Putamen (tissue), 1 donor: ENCODE results near the gene VDR.
"Not testable (repeated sequence)": the region's sequence is repeated elsewhere in the genome, so short reads cannot be mapped to it uniquely, and the experiment has no call there.

Source experiments
- DNase-seq: peaks from one replicate; pipeline ENCODE4 v3.0.0-alpha.2; 2016; ENCODE audit warnings: low spot score

Gene VDR

DNA sequence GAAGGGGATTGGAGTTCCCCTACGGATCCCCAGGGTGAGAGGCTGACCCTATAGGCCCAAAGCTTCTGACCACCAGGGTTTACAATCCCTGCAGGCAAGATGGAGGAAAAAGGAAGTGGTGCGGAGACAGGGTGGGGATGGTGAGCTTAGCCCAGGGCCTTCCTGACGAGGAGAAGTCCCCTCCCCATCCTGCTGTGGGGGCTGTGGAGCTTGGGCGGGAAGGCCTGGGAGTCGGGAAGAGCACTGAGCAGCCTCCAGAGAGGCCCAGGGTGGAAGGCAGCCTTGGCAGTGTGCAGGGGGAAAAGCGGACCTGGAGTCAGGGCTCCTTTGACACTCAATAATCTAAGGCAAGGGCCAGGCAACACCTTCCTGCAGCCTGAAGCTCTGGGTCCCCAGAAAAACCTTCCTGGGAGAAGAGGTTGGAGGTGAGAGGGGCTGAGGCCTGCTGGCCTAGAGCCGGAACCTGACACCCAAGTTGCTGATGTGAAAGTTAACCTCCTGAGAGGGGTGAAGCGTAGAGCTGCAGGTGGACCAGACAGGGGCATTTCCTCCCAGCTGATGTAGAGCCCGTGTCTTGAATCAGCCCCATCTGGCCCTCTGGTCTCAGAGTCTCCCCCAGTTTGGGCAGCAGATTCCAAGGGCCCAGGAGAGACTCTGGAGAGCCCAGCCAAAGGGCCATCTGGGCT is 91.1 kb downstream of the VDR start:
- DNase-seq: no peak

DNA sequence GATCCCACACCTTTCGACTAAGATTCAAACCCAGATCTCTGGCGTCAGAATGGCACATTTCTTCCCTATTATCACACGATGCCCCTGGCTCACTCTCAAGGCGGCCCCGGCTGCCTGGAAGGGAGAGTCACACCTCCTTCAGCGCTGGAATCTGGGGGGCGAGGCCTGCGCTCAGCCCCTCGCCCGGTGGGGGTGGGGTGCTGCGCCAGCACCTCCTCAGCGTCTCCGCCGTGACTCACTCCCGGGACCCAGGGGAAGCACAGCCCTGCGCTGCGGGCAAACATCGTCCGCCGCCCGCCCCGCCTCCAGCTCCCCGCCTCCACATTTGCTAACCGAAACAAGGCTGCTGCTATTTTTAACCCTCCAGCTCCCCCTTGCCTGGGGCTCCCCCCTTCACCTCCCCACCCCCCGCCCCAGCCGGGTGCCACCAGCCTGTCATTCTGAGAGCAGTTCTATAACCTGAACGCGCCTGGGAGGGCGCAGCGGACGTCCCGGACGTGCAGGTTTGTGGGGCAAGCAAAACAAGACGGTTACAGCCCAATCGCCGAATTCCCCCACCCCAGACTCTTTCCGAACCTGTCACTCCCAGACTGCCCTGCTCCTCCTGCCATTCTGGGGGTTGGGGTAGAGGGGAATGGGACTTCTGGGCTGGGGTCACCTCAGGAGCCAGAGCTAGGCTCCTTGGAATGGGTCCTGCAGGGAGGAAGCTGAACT is 91.8 kb downstream of the VDR start:
- DNase-seq: peak; percentile 47

DNA sequence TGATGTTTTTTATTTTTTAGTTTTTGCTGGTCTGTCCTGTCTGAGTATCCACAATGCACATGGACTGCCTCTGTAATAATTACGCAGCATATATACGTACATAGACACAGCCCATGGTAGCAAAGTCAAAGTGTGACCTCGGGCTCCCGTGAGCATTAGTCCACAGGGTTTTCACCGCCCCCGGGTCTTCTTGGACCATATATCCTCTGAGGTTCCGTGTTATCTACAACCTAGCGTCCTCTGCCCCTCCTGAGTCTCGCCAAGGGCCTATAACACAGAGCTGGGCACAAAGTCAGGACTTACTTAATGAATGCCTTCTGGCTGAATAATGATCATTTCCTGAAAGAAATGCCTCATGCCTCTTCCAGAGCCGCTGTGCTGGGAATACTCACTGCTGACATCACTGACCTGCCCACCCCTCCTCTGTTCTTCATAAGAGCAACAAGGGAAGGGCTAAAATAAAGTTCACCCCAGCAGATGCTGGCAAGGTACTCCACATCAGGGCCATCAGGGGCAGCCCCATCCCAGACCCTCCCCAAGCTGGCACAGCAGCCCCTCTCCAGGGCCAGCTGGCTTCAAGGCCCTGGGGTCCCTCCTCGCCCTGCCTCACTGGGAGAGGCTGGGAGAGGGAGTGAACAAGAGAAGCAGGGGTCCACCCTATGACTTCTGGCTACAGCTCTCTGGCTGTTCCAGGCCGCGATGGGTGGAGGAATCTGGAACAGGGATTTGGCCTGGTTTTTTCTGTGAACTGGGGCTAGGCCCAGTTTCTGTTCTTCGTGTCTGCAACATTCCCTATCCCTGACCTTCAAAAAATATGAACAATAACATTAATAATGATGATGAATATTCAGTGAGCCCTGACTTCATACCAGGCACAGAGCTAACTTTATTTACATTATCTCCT is 93.0 kb downstream of the VDR start:
- DNase-seq: no peak

DNA sequence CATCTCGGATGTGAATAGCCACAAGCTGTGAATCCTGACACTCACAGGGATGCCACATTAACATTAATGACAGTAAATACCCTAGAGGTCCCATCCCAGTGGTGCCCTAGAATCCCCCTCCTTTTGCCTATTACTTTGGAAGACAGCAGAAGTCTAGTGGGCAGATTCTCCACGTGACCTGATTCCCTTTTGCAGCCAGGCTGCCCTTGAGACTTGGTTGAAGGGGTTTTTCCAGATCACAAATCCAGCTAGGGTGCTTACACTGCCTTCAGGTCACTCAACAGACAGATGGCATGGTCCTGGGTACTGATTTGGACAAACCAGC is 93.8 kb downstream of the VDR start:
- no peak for DNase-seq

DNA sequence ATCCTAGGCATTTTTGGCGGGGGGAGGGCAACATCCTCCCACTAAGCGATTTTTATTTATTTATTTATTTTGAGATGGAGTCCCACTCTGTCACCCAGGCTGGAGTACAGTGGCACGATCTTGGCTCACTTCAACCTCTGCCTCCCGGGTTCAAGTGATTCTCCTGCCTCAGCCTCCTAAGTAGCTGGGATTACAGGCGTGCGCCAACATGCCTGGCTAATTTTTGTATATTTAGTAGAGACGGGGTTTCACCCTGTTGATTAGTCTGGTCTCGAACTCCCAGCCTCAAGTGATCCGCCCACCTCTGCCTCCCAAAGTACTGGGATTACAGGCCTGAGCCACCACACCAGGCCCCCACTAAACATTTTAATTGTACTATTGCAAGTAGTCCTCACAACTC is 95.3 kb downstream of the VDR start:
- DNase-seq: not testable (repeated sequence)

DNA sequence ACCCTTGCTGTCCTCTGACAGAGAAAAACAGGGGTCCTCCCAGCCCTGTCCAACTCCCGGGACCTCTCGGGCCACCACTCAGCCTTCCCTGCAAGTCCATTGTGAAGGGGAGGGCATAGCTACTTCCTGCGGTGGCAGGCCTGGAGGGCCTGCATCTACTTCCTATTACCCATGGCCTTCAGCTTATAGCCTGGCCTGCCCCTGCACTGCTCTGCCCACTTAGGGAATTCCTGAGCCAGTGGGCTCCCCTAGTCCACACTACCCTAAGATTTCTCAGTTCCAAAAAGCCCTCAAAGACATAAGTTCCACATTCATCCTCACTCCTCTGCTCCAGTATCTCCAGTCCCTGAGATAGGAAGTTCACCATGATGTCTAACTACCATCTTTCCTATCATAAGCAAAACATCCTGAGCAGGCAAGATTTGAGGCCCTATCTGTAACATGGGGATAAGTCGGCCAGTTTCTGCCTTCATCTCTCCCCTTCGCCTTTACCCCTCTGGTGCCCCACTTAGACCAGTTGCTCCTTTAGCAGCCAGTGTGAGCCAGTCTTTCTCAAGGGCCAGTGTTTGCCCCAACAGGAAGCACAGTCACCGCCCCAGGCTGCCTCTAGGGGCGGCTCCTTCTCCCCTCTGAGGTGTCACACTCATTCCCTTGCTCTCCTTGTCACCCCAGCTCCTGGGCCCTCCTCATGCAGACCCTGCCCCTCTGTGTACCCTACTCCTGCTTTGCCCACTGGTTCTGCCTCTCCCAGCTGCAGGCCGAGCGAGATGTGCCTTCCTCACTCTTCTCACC is 96.0 kb downstream of the VDR start:
- DNase-seq: no peak

DNA sequence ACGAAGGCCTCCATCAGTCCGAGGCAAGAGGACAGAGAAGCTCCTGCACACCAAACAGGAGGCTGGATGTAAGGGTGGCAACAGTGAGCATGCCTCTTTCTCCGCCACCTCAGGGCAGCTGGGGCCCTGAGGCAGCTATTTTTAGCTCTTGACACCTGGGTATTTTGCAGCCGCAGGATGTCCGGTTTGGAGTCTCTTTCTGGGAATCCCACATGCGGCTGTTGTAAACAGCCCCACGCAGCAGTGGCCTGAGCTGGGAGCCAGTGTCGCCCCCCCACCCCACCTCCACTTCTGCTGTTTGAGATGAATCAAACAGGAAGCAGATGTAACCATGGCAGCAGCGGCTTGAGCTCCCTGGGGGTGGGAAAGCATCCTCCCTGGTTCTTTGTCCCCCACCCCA is 96.7 kb downstream of the VDR start:
- DNase-seq: no peak

DNA sequence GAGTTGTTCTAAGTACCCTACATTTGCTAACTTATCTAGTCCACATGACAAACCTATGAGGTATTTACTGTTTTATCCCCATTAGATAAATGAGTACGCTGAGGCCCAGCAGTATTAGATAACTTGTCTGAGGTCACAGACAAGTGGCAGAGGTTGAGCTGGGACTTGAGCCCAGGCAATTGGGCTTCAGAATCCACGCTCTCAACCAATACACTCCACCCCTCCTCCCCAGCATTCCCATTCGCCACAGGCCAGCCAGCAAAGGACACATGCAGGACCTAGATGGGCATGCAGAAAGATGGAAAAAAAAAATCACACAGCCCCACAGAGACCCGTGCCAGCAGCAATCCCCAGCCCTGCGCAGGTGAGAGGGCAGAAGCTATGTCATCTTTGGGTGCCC is 97.5 kb downstream of the VDR start:
- no peak for DNase-seq

DNA sequence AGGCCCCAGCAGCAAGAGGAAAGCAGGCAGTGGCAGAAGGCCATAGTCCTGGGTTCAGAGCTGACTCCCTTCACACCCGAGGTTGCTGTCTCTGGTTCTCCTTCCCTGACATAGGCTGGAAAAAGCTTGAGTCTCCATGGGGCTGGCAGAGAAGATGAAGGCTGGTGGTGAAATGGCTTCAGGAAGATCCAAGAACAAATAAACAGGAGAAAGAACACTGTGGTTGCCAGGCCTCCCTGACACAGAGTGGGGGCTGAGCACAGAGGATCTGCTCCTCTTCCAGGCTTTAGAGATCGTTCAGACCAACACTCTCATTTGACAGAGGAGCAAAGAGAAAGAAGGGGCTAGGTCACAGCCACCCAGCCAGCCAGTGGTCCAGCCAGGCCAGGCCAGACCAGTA is 99.4 kb downstream of the VDR start:
- no peak for DNase-seq

DNA sequence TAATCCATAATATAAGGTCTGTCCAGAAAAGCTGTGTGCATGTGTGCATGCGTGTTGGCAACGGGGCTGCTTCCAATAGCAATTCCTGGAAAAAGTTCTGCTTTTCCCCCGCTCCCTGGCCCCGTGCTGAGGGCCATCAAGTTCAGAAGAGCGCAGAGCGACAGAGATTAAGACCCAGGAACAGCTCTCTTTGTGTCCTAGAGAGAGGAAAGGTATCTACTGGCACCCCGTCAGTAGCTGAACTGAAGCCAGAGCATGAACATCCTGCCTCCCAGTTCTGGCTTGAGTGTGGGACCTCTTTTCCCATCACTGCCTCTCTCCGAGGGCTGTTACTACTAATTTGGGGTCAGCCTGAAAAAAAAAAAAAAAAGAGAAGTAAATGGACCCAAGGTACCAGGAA is 100.6 kb downstream of the VDR start:
- DNase-seq: no peak

DNA sequence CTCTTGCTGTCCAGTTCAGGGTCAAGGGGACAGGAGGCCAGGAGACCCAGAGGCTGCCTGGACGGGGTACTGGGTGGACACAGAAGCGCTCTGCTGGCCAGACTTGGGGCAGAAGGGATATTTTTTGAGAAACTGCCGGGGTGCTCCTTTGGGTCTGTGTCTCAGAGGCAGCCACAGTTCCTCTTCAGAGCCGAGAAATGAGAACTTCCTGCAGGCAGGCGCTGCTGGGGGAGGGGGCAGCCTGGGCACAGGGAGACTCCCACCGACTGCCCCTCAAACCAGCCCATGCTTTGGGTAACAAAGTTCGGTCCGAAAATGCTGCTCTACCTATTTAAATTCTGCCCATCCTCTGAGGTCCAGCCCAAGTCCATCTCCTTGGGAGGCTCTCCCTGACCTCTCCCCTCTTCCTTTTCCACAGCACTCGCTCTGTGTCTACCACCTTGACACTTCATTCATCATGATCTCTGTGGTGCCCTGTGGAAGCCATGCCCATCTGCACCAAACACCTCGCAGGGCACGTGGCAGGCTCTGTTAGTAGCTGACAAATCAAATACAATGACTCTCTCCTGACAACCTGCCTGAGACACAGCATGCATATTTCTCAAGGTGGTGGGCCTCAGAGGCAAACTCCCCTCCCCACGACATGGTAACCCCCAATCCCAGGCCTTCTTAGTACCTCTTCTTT is 101.5 kb downstream of the VDR start:
- DNase-seq: no peak

DNA sequence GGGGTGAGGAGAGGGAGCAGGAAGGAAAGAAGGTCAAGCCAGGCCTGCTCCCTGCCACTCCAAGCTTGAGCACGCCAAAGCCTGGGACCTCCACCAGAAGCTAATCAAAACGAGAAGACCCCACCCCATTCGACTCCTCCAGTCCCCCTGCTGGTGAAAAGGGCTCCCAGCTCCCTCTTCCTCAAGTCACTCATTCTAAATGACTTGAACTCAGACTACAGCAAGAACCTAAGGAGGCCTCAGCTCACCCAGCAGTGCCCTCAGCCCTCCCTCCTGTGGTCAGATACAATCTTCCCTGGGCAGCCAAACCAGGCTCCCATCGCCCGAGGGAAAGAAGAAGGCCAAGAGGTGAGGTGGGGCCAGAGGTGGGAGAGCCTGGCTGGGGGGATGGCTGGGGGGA is 102.5 kb downstream of the VDR start:
- DNase-seq: no peak

DNA sequence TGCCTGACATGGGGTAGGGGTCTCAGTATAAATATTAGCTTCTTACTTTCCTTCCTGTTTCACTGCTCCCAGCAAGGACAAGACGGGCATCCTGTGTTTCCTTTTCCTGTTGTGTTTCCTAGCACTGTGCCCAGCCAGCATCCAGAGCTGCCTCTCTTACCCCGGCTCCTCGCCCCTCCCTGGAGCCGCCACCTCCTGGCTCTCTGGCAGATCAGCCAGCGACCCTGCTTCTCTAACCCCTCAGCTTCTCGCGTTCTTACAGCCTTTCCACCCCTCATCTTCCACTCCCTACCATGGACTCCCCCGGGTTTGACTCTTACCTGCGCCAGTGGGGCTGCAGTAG is 102.9 kb downstream of the VDR start:
- no peak for DNase-seq

DNA sequence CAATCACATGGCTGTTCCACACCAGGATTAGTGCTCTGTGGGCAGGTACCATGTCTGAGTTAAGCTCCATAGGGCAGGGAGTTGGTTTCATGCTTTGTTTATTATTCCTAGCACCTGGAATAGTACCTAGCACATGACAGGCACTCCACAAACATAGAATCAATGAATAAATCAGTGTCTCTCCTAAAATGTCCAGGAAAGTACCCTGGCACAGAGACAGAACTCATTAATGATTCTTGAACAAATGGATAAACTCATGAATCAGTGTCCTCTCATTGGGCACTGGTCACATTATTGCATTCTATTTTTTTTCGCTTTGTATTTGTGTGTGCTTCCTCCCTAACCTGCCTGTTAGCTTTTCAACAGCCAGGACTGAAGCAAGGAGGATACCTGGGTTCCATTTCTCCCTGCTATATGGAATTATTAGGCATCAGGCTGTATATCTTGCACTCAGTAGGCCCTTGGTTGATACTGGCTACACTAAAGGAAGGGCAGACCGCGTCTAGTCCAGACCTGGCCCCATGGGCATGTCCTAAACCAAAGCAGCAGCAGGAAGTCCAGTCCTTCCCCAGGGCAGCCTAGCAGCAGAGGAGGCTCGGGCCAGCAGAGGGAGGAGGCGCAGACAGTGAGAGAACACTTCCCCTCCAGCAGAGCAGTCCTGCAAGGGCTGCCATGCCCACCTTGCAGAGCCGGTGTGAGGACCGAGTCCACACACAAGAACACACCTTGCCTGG is 103.5 kb downstream of the VDR start:
- DNase-seq: no peak

DNA sequence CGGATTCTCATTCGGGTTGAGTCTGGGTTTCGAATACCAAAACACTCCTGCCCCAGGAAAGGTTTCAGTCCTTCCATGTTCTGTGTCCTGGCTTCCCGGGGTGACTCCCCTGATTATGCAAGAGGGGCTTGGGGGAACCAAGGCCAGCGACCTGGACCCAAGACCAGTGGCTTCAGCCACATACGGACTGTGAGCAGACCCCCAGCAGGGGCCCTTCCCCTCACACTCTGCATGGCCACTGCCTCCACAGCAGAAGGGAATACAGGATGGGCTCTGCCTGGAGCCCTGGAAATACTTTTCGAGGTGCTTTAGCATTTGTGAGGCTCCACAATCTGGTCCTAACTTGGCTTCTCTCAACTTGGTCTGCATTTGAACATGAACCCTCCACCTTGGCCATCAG is 104.2 kb downstream of the VDR start:
- DNase-seq: no peak

DNA sequence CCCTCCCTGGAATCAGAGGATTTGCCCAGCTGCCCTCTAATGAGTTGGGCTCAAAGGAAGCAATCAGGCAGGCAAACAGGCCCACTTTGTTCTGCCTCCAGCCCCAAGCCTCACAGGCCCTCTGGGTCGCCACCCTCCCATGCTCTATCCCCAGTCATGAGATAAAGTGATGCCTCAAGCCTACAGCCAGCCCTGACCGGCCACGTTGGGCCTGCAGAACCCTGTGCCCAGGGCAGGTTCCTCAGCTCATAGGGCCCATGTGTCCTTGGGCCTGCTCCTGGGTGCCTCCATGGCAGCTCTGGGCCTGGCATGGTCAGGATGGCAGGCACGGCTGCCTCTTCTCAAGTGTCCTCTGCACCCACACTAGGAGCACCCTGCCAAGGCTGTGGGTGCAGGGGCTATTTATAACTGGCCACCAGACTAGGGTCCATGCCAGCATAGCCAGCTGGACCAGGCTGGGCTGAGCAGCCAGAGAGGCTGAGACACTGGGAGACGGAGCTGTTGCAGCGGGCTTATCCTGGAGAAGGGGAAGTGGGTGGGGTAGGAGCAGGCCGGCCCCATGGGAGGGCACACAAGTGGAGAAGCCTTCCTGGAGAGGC is 105.3 kb downstream of the VDR start:
- DNase-seq: peak; percentile 85

DNA sequence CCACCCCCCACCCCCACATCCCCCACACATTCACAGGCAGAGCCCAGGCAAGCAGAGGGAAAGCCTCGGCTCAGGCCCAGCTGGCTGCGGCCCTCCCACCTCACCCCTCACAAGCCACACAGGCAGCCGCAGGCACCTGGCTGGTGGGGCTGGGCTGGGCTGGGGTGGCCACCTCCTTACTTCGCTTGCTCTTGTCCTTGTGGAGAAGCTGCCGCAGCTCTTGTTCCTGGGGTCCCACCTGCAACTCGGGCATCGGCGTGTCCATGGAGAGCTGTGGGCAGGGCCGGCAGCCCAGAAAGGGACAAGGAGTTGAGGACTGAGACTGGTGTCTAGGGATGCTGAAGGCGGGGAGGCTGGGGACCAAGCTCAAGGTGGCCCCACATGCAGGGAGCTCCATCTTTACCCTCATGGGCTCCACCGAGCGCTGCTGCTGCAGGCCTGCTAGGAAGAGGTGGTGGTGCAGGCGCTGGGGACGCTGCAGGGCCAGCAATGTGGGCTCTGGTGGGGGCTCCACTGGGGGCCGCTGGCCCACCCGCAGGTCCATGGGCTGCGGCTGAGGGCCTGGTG is 106.3 kb downstream of the VDR start:
- DNase-seq: no peak

DNA sequence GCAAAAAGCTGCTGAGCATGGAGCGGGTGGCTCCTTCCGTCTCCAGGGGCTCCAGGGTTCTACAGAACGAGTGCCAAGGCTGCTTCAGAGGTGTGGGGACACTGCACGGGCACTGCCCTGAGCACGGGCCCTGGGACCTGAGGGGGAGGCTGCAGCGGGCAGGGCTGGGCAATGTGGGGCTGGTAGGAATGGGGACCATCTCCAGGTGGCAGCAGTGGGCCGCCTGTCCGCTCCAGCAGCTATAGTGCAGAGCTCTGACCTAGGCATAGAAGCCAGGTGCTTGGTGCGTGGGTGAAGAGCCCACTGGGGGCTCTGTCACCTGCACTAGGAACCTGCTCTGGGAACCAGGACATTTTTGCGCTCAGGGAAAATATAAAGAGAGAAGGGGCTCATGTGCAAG is 107.4 kb downstream of the VDR start:
- DNase-seq: no peak

DNA sequence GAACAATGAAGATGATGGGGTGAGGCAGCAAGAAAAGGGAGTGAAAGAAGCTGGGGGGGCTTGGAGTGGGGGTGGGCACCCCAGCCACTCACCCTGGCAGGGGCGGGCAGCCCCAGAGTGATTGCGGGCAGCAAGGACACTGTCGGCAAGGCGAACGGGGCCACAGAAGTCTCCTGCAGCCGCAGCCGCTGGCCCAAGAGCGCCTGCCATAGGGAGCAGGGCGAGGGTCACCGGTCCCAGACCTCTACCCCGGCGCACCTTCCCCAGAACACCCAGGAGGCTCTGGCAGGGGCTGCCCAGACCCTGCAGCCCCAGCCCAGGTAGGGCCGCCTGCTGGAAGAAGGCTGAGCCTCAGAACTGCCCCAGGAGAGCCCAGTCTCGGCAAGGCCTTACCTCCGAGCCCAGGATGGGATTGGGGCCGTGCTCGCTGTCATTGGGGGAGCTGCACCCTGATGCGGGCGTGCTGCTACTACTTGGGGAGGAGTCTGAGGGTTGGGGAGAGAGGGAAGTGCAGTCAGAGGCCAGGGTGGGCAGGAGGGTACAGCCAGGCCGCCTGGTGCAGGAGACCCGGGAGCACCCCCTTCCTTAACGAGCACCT is 108.9 kb downstream of the VDR start:
- DNase-seq: no peak
